IPS DF 4.7 (cell line): ENCODE results near the gene TAF1.
"Not testable (repeated sequence)": the region's sequence is repeated elsewhere in the genome, so short reads cannot be mapped to it uniquely, and the experiment has no call there.

ENCODE experiments used
- DNase-seq: peaks from one replicate; pipeline ENCODE4 v3.0.0-alpha.2; 2013; ENCODE audit warnings: low spot score; ENCODE audit errors: extremely low read depth

Gene TAF1

DNA sequence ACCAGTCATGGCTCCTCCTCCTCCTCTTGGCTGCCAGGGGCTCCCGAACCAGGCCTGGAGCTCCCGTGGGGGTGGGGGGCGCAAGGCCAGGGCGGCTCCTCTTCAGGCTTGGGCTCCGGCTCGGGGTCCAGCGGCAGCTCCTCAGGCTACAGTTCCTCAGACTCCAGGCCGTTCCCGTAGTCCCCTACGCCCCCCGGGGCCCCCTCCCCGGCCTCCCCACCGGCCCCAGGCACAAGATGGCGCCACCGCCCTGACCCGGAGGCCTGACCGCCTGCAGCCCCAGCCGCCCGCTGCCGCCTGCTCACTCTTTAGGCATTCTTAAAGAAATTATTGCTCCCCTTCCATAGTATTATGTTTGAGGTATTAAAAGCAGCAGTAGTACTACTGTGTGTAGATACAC, 54.5 kb downstream of the TAF1 start:
- no peak for DNase-seq

DNA sequence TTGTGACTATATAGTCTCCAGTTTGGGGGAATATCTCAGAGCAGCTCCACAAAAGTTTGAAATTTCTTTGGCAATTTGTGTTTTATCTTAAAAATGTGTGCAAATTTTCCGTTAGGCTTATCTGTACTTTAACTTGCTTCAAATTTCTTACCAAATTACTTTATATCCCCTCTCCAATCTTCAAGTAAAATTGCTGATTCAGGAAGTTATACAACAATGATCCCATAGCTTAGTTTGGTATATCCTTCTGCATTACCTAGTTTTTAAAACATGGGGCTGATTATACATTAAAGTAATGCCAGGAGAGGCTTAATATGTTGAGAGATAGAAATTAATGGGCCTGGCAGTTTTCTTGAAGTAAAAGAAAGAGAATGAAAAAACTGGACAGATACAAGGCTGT, 66.6 kb downstream of the TAF1 start:
- no peak for DNase-seq

DNA sequence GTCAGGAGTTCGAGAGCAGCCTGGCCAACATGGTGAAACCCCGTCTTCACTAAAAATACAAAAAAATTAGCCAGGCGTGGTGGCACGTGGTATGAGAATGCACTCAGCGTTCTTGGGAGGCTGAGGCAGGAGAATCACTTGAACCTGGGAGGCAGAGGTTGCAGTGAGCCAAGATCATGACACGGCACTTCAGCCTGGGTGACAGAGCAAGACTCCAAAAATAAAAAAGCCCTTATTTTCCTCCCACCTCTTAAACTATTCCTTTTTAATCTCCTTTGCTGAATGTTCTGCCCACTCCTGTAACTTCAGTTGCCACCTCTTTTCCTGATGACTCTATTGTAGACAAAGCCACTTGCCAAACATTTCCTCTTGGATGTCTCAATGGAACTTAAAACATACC, 72.6 kb downstream of the TAF1 start:
- DNase-seq, result no peak

DNA sequence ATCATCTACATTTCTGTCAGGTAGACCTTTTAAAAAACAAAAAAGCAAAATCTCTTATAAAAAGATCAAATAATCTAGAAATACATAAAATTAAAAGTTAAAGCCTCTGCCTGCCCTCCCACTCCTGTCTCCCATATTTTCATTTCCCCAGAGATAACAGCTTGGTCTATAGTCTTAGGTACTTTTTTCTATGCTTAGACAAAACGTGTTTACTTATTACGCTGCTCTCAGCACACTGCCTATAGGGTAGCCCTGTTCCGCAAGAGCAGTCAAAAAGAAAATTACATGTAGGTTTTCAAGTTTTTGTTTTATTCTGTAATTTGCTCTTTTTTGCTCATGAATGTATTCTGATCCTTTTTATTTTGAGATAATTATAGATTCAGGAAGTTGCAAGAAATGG, 73.3 kb downstream of the TAF1 start:
- no peak for DNase-seq

DNA sequence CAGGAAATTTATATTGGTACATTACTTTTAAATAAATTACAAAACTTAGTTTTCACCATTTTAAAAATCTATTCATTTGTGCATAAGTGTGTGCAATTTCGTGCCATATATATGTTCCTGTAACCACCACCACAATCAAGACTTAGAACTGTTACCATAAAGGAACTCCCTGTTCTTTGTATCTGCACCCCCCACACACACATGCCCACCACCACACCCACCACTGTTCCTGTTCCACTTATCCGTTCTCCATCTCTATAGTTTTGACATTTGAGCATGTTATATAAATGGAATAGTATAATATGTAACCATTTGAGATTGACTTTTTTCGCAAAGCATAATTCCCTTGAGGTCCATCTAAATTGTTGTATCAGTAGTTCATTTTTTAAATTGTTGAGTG, 73.7 kb downstream of the TAF1 start:
- DNase-seq, result no peak

DNA sequence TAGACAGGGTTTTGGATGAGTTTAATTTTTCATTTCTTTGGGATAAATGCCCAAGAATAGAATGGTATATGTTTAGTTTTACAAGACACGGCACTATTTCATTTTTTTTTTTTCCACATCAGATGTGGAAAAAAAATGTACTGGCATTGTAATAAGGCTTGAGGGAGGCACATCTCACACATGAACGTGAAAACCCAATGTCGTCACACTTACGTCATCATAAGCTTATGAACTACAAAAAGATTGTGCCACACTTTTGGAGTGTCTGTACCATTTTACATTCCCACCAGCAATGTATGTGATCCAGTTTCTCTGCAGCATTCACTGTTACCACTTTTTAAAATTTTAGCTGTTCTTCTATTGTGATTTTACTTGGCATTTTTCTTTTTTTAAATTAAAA, 74.2 kb downstream of the TAF1 start:
- DNase-seq, result no peak

DNA sequence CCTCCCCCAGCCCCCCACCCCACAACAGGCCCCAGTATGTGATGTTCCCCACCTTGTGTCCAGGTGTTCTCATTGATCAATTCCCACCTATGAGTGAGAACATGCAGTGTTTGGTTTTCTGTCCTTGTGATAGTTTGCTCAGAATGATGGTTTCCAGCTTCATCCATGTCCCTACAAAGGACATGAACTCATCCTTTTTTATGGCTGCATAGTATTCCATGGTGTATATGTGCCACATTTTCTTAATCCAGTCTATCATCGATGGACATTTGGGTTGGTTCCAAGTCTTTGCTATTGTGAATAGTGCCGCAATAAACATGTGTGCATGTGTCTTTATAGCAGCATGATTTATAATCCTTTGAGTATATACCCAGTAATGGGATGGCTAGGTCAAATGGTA, 75.7 kb downstream of the TAF1 start:
- DNase-seq, result not testable (repeated sequence)

DNA sequence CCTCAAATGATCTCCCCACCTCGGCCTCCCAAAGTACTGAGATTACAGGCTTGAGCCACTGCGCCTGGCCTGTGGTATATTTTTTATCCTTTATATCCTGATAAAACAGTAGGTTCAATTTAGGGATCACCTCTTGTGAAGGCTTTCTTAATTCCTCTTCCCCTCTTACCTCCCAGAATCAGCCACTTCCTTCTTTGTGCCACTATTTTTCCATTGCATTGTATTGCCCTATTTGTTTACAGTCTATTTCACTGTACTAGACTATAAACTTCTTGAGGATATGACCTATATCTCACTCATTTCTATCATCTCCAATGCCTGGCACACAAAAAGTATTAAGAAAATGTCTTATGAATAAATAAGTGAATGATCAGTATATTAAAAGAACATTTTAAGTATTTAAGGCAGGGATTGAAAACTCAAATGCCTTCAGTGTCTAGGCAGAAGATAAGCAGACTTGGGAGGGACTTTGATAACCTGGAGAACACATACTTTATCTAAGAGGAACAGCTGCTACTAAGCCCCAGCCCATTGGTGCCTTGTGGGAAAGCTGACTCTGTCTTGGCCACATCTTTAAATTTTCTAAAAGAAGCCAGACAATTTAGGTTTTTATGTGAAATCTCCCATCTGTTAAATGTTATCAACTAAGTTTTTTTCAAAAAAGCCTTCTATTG, 84.4 kb downstream of the TAF1 start:
- DNase-seq, result no peak

DNA sequence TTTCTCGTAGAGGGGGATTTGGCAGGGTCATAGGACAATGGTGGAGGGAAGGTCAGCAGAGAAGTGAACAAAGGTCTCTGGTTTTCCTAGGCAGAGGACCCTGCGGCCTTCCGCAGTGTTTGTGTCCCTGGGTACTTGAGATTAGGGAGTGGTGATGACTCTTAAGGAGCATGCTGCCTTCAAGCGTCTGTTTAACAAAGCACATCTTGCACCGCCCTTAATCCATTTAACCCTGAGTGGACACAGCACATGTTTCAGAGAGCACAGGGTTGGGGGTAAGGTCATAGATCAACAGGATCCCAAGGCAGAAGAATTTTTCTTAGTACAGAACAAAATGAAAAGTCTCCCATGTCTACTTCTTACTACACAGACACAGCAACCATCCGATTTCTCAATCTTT, 85.4 kb downstream of the TAF1 start:
- not testable (repeated sequence) for DNase-seq

DNA sequence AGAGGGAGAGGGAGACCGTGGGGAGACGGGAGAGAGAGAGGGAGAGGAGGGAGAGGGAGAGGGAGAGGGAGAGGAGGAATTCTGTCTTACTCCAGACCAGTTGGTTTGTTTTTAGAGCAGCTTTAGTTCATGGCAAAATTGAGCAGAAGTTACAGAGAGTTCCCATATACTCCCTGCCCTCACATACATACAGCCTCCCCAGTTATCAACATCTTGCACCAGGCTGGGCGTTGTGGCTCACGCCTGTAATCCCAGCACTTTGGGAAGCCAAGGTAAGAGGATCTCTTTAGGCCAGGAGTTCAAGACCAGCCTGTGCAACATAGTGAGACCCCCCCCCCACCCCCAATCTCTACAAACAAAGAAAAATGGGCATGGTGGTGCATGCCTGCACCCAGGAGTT, 86.9 kb downstream of the TAF1 start:
- no peak for DNase-seq

DNA sequence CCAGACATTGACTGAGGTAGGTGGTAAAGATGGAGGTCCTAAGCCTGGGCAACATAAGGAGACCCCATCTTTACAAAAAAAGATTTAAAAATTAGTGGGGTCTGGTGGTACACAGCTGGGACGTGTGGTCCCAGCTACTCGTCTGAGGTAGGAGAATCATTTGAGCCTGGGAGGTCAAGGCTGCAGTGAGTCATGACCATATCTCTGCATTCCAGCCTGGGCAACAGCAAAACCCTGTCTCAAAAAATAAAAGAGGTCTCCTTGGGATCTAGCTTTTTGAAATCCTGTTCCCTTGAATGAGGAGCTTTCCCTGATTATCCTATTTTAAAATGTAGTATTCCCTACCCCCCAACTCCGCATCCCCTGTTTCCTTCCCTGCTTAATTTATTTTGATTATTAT, 88.1 kb downstream of the TAF1 start:
- DNase-seq, result no peak

DNA sequence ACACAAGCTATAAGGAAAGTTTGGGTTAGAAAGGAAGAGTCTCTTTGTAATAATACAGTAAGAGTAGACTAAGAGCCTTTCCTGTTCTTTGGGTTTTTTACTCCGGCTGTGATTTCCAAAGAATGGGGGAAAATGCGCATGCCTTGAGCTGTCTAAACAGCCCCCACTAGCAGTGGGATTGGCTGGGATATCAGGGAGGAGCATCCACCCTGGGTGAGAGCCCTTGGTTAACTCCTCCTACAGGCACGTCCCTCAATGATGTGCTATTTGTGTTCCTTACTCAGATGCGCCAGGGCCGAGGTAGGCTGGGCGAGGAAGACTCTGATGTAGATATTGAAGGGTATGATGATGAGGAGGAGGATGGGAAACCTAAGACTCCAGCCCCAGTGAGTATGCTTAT, 92.7 kb downstream of the TAF1 start:
- DNase-seq, result no peak

DNA sequence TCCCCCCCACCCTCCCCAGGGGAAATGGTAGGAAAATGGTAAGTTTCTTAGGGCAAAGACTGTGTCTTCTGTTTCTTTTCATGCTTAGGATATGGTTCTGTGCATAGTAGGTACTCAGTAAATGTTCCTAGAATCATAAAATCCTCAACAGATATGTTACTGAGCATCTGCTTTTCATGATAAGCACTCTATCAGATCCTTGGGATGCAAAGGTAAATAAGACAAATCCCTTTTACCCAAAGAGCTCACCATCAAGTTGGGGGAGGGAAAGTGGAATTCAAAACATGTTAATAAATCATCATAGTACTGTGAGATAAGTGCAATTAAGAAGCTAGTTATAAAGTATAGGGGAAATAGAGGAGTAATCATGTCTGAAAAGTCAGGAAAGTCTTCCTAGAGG, 98.8 kb downstream of the TAF1 start:
- no peak for DNase-seq

DNA sequence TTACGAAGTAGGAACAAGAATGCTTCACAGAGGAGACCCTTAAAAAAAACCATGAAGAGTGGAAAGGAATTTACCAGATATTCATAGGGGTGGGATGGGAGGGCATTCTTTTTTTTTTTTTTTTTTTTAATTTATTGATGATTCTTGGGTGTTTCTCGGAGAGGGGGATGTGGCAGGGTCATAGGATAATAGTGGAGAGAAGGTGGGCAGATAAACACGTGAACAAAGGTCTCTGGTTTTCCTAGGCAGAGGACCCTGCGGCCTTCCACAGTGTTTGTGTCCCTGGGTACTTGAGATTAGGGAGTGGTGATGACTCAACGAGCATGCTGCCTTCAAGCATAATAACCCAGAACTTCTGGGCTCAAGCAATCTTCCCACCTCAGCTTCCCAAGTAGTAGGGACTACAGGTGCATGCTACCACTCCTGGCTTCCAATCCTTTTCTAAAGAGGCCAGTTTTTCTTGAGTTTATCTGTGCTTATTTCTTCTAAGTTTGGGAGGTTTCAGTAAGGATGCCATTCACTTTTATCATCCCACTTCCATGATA, 100.9 kb downstream of the TAF1 start:
- DNase-seq, result no peak

DNA sequence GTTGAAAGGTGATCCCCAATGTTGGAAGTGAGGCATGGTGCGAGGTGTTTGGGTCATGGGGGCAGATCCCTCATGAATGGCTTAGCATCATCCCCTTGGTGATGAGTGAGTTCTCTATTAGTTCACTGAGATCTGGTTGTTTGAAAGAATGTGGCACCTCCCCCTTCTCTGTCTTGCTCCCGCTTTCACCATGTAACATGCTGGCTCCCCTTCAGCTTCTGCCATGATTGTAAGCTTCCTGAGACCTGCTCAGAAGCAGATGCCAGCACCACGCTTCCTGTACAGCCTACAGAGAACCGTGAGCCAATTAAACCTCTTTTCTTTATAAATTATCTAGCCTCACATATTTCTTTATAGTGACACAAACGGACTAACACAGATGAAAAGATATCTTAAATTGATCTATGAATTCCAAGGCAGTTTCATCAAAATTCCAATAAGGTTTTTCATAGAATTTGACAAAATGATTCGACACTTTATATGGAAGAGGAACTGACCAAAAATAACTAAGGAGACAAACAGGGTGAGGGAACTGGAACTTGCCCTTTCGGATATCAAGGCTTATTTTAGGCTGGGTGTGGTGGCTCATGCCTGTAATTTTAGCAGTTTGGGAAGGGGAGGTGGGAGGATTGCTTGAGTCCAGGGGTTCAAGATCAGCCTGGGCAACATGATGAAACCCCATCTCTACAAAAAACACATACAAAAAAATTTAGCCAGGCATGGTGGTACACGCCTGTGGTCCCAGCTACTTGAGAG, 109.8 kb downstream of the TAF1 start:
- no peak for DNase-seq

DNA sequence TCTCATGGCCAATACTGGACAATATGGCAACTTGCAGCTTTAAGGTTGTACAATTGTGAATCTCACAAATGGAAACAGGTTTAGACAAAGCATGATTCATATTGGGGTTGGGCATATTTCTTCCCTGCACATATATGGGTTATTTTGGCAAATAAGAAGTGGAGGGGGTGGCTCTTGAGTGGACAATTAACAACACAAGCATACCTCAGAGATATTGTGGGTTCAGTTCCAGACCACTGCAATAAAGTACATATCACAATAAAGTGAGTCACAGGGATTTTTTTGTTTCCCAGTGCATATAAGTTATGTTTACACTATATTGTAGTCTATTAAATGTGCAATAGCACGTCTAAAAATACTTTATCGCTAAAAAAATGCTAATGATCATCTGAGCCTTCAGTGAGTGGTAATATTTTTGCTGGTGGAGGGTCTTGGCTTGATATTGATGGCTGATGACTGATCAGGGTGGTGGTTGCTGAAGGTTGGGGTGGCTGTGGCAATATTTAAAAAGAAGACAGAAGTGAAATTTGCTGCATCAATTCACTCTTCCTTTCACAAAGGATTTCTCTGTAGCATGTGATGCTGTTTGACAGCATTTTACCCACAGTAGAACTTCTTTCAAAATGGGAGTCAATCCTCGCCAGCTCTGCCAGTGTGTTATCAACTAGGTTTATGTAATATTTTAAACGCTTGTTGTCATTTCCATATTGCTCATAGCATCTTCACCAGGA, 116.2 kb downstream of the TAF1 start:
- no peak for DNase-seq

DNA sequence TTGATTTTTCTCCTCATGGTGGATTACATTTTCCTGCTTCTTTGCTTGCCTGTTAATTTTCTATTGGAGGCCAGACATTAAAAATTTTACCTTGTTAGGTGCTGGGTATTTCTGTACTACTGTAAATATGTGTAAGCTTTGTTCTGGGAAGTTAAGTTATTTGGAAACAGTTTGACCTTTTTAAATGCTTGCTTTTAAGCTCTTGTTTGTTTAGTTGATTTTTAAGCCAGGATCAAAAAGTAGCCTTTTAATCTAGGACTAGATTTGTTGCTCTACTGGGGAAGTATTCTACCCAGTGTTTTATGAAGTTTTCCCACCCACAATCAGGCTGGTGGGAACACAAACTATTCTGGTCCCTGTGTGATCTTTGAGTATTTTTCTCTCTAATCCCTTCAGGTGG, 121.7 kb downstream of the TAF1 start:
- no peak for DNase-seq

DNA sequence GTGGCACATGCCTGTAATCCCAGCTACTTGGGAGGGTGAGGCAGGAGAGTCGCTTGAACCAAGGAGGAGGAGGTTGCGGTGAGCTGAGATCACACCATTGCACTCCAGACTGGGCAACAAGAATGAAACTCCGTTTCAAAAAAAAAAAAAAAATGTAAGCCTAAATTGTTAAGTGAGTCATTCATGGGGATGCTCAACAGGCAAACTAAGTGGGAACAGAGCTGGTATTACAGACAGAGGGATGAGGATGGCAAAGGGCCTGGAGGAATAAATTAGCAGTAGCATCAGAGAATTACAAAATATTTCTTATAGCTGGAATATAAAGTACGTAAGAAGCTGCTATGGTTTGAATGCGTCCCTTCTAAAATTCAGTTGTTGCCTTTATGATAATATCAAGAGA, 123.4 kb downstream of the TAF1 start:
- DNase-seq, result no peak

DNA sequence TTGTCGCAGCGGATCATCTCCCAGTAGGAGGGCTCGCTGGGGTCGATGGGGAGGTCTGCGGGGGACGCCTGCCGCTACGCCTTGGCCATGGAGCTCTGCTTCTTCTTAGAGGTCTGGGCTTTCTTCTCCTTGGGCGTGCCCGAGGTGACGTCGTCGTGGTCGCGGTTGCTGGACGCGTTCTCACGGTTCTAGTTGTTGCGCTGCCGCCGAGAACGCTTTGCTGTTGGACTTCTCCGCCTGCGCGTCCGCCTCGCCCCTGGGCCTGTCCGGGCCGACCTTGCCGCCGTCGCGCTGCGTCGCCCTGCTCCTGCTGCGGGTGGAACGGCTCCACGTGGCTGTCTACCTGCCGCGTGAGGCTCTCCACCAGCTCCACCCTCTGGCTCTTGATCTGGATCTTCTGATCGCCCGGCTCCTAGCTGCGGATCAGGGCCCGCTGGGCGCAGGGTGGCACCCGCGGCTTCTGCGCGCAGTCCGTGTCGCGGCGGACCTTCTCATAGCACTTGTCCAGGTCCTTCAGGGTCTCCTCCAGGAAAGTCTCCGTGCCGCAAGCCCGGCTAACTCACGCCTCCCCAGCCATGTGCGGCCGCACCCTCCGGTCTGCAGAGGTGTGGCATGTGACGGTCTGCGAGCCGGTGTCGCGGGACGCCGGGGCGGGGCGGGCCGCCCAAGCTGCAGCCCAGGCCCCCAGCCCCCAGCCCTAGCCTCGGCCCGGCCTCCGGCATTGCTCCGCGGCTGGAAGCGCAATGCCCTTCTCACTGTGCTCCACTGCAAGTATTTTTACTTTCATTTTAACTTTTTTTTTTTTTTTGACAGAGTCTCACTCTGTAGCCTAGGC, 126.3 kb downstream of the TAF1 start:
- no peak for DNase-seq

DNA sequence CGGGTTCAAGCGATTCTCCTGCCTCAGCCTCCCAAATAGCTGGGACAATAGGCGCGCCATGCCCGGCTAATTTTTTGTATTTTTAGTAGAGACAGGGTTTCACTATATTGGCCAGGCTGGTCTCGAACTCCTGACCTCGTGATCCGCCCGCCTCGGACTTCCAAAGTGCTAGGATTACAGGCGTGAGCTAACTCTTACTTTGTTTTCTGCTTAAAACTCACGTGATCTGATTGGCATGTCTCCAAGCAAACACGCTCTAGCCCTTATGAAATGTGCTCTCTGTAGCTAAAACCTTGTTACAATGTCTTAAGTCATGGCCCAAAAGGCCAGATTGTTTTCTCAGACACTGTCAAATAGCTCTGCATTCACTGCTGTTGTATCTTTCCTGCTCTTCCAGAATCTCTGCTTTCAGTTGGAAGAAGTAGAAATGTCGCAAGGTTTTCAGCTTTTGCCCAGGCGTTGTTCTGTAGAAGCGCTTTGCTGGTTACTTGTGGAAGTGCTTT, 127.0 kb downstream of the TAF1 start:
- DNase-seq, result no peak

DNA sequence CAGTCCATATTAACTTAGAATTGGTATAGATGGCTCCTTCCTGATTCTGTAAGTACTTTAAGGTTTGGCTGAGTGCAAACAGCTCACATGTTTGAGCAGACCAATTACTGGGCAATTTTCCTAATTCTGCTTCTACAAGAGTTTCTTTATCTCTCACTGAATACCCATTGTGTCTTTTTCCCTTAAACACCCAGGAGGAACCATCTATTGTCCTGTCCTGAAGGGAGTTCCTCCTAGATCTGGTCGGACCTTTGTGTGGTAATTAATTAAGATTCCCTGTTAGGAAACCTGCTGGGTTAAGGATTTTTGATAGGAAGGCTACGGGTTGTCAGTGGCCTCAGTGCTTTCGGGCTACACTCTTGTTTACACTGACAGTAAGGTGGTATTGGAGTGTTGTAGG, 129.8 kb downstream of the TAF1 start:
- DNase-seq, result not testable (repeated sequence)
